Measurements from ENCODE around the gene ACSM3.
A peak's percentile ranks its signal among the peaks of the same experiment; 100 is the strongest.
"Not testable (repeated sequence)": the region's sequence is repeated elsewhere in the genome, so short reads cannot be mapped to it uniquely, and the experiment has no call there.

Gene ACSM3, protein sequence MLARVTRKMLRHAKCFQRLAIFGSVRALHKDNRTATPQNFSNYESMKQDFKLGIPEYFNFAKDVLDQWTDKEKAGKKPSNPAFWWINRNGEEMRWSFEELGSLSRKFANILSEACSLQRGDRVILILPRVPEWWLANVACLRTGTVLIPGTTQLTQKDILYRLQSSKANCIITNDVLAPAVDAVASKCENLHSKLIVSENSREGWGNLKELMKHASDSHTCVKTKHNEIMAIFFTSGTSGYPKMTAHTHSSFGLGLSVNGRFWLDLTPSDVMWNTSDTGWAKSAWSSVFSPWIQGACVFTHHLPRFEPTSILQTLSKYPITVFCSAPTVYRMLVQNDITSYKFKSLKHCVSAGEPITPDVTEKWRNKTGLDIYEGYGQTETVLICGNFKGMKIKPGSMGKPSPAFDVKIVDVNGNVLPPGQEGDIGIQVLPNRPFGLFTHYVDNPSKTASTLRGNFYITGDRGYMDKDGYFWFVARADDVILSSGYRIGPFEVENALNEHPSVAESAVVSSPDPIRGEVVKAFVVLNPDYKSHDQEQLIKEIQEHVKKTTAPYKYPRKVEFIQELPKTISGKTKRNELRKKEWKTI

DNA sequence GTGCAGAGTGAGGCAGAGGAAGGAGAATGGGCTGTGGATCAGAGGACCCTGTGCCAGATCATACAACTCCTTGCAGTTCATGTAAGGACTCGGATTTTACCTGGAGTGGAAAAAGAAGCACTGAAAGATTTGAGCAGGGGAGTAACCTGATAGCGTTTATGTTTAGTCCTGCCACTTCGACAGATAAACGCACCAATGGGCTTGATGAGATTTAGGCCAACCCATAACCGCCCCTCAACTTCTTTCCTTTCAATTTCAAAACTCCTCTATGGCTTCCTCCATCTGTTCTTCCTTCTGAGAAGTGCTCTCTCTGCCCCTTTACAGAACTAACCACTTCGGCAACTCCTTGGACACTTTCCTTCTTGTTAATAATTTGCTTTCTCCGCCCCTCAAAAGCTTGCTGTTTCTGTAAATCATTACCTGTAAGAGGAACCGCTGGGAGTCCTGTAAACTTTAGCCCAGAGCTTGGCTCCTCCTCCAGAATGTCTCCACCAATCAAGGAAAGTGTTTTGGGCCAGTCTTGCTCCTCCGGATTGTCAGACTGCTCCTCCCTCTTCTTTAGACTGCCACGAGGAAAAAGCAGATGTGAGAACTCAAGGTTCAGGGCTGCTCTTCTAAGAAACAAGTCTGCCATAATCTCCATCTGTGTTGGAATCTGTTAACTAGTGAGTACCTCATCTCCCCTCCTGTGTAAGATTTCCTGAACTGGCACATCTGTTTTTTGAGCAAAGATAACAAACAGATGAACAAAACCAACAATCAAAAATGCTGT, at the start of gene ACSM3:
ACSM3 (plus strand) TSS at position 554 of the 772 bp plus-strand sequence. CDS start 6,021 bp downstream, outside the sequence.
- H3K4me3 Mint-ChIP-seq = peak within 1 kb of the TSS; percentile 84
- ATAC-seq = peak; percentile 100
- peaks cover 16% of the 10 kb centered on the region for H3K4me1 Mint-ChIP-seq
- H3K27me3 Mint-ChIP-seq = no peaks in the 10 kb centered on the region
- H3K9me3 Mint-ChIP-seq = peaks cover 6% of the 10 kb centered on the region
- peak within 1 kb of the TSS; percentile 82 for H3K27ac Mint-ChIP-seq
- H3K36me3 Mint-ChIP-seq = peaks cover 23% of the 10 kb centered on the region

- peaks cover 17% of the 10 kb centered on the region for H3K36me3 Mint-ChIP-seq
- H3K9me3 Mint-ChIP-seq, H3K27me3 Mint-ChIP-seq, H3K4me3 Mint-ChIP-seq, H3K27ac Mint-ChIP-seq, H3K4me1 Mint-ChIP-seq, ATAC-seq: not testable (repeated sequence)
Measured at GRCh38 chr16:20717718-20718117, 46.1 kb upstream of the ACSM3 start.

DNA sequence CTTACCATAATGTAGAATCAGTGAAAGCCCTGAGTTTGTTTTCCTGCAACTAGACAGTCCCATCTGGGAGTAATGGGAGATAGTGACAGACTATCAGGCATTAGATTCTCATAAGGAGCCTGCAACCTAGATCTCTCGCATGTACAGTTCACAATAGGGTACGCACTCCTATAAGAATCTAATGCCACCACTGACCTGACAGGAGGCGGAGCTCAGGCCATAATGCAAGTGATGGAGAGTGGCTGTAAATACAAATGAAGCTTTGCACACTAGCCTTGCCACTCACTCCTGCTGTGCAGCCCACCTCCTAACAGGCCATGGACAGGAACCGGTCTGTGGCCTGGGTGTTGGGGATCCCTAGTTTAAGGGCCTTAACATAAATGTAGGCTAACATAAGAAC, 43.6 kb upstream of the ACSM3 start:
- H3K27ac Mint-ChIP-seq = no peak overlapping the region
- no peaks in the 10 kb centered on the region for H3K27me3 Mint-ChIP-seq
- H3K4me3 Mint-ChIP-seq = no peak overlapping the region
- ATAC-seq = no peak
- H3K4me1 Mint-ChIP-seq = peaks cover 6% of the 10 kb centered on the region
- H3K9me3 Mint-ChIP-seq = no peaks in the 10 kb centered on the region
- H3K36me3 Mint-ChIP-seq = peaks cover 6% of the 10 kb centered on the region

DNA sequence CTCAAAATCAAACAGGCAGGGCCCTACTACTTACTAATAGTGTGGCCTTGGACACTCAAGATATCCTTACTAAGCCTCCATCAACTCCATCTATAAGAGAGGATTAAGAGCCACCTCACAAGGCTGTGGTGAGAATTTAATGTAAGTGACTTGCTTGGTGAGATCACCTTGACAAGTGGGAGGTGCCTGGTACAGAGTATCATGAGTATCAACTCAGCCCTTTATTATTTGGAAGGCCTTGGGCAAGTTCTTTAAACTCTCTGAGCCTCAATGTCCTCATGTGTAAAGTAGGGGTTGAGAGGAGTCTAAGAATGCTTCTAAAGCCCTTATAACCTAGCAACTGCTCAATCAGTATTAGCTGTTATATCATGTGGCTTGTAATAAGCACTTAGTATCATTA, 37.2 kb upstream of the ACSM3 start:
- Mint-ChIP-seq H3K4me1 (no peaks in the 10 kb centered on the region), H3K27me3 (no peaks in the 10 kb centered on the region), H3K27ac (no peak overlapping the region), H3K9me3 (no peaks in the 10 kb centered on the region), H3K36me3 (no peaks in the 10 kb centered on the region), H3K4me3 (no peak overlapping the region)
- ATAC-seq = no peak

GRCh38 chr16:20727181-20727580, 36.6 kb upstream of the ACSM3 start:
- no peaks in the 10 kb centered on the region for H3K36me3 Mint-ChIP-seq
- H3K4me1 Mint-ChIP-seq = no peaks in the 10 kb centered on the region
- H3K9me3 Mint-ChIP-seq = no peaks in the 10 kb centered on the region
- H3K27ac Mint-ChIP-seq = no peak overlapping the region
- H3K27me3 Mint-ChIP-seq = no peaks in the 10 kb centered on the region
- no peak overlapping the region for H3K4me3 Mint-ChIP-seq
- ATAC-seq = no peak

- H3K4me1 Mint-ChIP-seq = no peaks in the 10 kb centered on the region
- no peaks in the 10 kb centered on the region for H3K27me3 Mint-ChIP-seq
- ATAC-seq = no peak
- no peaks in the 10 kb centered on the region for H3K9me3 Mint-ChIP-seq
- no peak overlapping the region for H3K27ac Mint-ChIP-seq
- peaks cover 3% of the 10 kb centered on the region for H3K36me3 Mint-ChIP-seq
- no peak overlapping the region for H3K4me3 Mint-ChIP-seq
Measured at GRCh38 chr16:20729141-20729540, 34.7 kb upstream of the ACSM3 start.

DNA sequence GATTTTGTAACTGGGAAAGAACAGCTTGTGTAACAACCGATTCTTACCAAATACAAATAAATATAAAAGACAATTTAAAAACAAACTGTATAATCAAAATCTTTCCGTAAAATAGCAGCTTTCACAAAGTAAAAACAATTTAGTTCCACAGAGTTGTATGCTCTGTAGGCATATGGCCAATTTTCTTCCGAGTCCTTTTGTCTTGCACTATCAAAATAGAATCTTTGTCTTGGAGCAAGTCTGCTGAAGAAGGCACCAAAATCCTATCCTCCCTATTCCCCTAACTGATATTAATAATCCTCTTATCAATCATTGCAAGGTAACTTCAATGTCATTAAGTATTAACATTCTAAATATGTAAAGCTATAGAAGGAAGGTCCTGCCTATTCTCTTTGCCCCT, 29.8 kb upstream of the ACSM3 start:
- no peak for ATAC-seq
- Mint-ChIP-seq H3K36me3 (peaks cover 26% of the 10 kb centered on the region), H3K27me3 (no peaks in the 10 kb centered on the region), H3K4me3 (no peak overlapping the region), H3K4me1 (peaks cover 11% of the 10 kb centered on the region), H3K9me3 (no peaks in the 10 kb centered on the region), H3K27ac (no peak overlapping the region)

DNA sequence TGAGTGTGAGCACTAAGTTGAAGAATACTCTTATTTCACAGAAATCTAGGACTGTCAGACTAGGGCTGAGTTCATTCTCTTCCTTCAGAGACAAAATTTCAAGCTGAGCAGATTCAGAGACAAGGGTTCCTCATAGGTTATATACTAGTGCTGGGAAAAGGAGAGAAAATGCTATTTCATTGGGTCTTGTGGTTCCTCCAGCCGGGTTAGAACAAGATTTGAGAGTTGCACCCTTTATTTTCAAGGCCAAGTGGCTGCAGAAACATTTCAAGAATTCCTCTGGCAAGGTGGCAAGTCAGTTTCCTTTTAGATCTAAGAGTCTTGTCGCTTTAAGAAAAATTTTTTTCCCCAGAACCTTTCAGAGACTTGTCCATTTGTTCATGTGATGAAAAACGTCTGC, 29.0 kb upstream of the ACSM3 start:
- Mint-ChIP-seq H3K4me1 (peaks cover 18% of the 10 kb centered on the region), H3K27me3 (no peaks in the 10 kb centered on the region), H3K27ac (no peak overlapping the region), H3K4me3 (no peak overlapping the region), H3K9me3 (no peaks in the 10 kb centered on the region), H3K36me3 (peaks cover 26% of the 10 kb centered on the region)
- no peak for ATAC-seq

DNA sequence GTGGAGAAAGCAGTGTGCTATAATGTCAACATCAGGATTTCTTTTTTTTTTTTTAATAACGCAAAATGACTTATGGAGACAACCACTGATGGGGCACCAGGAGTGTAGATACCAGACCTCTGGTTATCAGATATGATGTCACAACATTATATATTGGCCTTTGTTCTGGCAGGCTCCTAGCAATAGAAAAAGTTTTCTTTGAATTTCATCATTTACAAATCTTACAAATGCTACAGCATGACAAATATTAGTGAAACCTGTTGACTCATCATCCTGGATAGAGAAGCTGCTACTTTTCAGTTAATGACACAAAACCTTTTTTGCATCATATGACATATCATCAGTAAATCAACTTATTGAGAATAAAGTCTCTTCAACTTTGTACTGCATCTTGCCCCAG, 28.3 kb upstream of the ACSM3 start:
- no peak for ATAC-seq
- Mint-ChIP-seq H3K36me3 (peaks cover 26% of the 10 kb centered on the region), H3K27me3 (no peaks in the 10 kb centered on the region), H3K27ac (no peak overlapping the region), H3K4me1 (peaks cover 25% of the 10 kb centered on the region), H3K9me3 (no peaks in the 10 kb centered on the region), H3K4me3 (no peak overlapping the region)

DNA sequence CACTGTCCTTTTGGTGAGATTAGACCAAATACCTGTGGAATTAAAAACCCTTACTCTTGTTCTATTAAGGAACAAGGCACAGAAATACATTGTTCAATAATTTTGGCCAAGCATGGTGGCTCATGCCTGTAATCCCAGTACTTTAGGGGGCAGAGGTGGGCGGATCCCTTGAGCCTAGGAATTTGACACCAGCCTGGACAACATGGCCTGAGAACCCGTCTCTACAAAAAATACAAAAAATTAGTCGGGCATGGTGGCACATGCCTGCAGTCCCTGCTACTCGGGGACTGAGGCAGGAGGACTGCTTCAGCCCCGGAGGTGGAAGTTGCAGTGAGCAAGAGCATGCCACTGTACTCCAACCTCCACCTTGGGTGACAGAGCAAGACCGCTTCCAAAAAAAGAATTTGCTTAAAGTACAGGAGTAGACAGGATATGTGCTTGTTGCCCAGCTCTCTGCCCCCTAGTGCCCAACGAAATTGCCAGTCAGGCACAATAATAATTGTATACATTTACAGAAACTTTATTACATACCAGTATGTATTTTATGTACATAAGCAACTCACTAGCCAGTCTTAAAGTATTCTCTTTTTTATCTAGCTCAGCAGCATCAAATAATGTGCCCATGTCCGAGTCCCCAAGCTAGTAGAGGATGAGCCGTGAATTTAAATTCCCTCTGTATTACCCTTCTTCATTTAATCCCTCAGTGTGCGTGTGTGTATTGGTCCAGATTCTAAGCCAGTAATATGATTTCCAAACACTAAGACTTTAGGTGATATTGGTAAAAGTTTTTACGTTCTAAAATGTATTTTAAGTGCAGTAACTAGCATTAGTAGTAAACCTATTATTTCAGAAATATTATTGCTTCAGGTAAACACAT, 23.6 kb upstream of the ACSM3 start:
- Mint-ChIP-seq H3K27ac (peak overlapping the region; percentile 93), H3K36me3 (peaks cover 19% of the 10 kb centered on the region), H3K4me1 (peaks cover 29% of the 10 kb centered on the region), H3K27me3 (no peaks in the 10 kb centered on the region), H3K9me3 (no peaks in the 10 kb centered on the region), H3K4me3 (peak overlapping the region; percentile 96)
- no peak for ATAC-seq

DNA sequence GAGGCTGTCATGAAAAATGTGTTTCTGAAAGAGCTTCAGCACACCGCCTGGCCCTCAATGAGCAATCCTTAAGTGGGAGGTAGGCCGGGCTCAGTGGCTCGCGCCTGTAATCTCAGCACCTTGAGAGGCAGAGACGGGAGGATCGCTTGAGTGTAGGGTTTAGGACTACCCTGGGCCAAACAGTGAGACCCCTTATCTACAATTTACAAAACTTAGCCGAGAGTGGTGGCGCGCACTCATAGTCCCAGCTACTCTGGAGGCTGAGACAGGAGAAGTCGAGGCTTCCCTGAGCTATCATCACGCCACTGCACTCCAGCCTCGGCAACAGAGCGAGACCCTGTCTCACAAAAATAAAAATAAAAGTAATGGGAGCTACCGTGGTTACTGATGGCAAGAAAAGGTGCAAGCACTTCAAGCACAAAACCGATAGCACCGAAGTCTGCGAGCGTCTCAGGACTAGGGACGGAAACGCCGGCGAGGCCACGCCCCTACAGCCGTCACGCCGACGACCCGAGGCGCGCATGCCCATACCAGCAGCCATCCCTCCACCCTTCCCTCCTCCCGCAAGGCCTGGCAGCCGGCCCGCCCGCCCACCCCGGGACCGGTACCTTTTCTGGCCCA, 22.8 kb upstream of the ACSM3 start:
- peak overlapping the region; percentile 93 for H3K27ac Mint-ChIP-seq
- peaks cover 29% of the 10 kb centered on the region for H3K4me1 Mint-ChIP-seq
- H3K4me3 Mint-ChIP-seq = peak overlapping the region; percentile 96
- H3K9me3 Mint-ChIP-seq = no peaks in the 10 kb centered on the region
- peaks cover 12% of the 10 kb centered on the region for H3K36me3 Mint-ChIP-seq
- ATAC-seq = peak; percentile 95
- H3K27me3 Mint-ChIP-seq = no peaks in the 10 kb centered on the region

- Mint-ChIP-seq H3K27ac (peak within 1 kb of the TSS; percentile 93), H3K4me1 (peaks cover 29% of the 10 kb centered on the region), H3K27me3 (no peaks in the 10 kb centered on the region), H3K9me3 (no peaks in the 10 kb centered on the region), H3K4me3 (peak within 1 kb of the TSS; percentile 96), H3K36me3 (peaks cover 5% of the 10 kb centered on the region)
- ATAC-seq = peak; percentile 98
Measured at GRCh38 chr16:20741554-20742285, 22.1 kb upstream of the ACSM3 start, which contains the start of gene THUMPD1. Gene THUMPD1, minus strand, starts transcription at chr16:20741818. Its CDS starts 79 bp downstream, at chr16:20741739.

GRCh38 chr16:20743591-20743990, 20.2 kb upstream of the ACSM3 start:
- Mint-ChIP-seq H3K4me3 (no peak overlapping the region), H3K27me3 (no peaks in the 10 kb centered on the region), H3K36me3 (peaks cover 9% of the 10 kb centered on the region), H3K4me1 (peaks cover 23% of the 10 kb centered on the region), H3K27ac (no peak overlapping the region), H3K9me3 (peaks cover 6% of the 10 kb centered on the region)
- ATAC-seq = no peak

- peaks cover 6% of the 10 kb centered on the region for H3K9me3 Mint-ChIP-seq
- peaks cover 9% of the 10 kb centered on the region for H3K36me3 Mint-ChIP-seq
- ATAC-seq = no peak
- peaks cover 9% of the 10 kb centered on the region for H3K4me1 Mint-ChIP-seq
- no peak overlapping the region for H3K27ac Mint-ChIP-seq
- no peaks in the 10 kb centered on the region for H3K27me3 Mint-ChIP-seq
- no peak overlapping the region for H3K4me3 Mint-ChIP-seq
Measured at GRCh38 chr16:20744922-20745440, 18.8 kb upstream of the ACSM3 start.
